GM21825 (cell line): ENCODE measurements around the gene CES4A.
"Not testable (repeated sequence)": the region's sequence is repeated elsewhere in the genome, so short reads cannot be mapped to it uniquely, and the experiment has no call there.

Experiments
- ATAC-seq: cut with Tn5 transposase; IDR thresholded peaks from one replicate; pipeline ENCODE4 v1.9.1; 2021; ENCODE audit warnings: mild to moderate bottlenecking, moderate library complexity; ENCODE audit not compliant: unreplicated experiment

Gene CES4A

GRCh38 chr16:66988197-66988788 lies at the start of gene CES4A:
Gene CES4A (plus strand): TSS chr16:66988589. CDS start chr16:66988773, 184 bp downstream.
- no peak for ATAC-seq

GRCh38 chr16:66939366-66939765 lies 49.0 kb upstream of the CES4A start:
- ATAC-seq = no peak

- ATAC-seq = no peak
These were observed 48.2 kb upstream of the CES4A start for GRCh38 chr16:66940236-66940635.

GRCh38 chr16:66942981-66943380 lies 45.4 kb upstream of the CES4A start:
- no peak for ATAC-seq

GRCh38 chr16:66943426-66944053 lies 44.8 kb upstream of the CES4A start:
- no peak for ATAC-seq

- ATAC-seq = no peak
These were observed 44.3 kb upstream of the CES4A start for GRCh38 chr16:66944054-66944441.

- ATAC-seq = not testable (repeated sequence)
These were observed 43.4 kb upstream of the CES4A start for GRCh38 chr16:66944971-66945370.

- no peak for ATAC-seq
These were observed 42.5 kb upstream of the CES4A start for GRCh38 chr16:66945939-66946338.

GRCh38 chr16:66946541-66946940 lies 41.8 kb upstream of the CES4A start:
- ATAC-seq = no peak

- ATAC-seq = no peak
These were observed 41.5 kb upstream of the CES4A start for GRCh38 chr16:66946974-66947301.

GRCh38 chr16:66947302-66948065 lies 40.9 kb upstream of the CES4A start:
- peak; percentile 61 for ATAC-seq

GRCh38 chr16:66948134-66948836 lies 40.1 kb upstream of the CES4A start:
- ATAC-seq = no peak

- no peak for ATAC-seq
These were observed 39.6 kb upstream of the CES4A start for GRCh38 chr16:66948837-66949225.

- no peak for ATAC-seq
These were observed 38.9 kb upstream of the CES4A start for GRCh38 chr16:66949472-66949871.

GRCh38 chr16:66950437-66950836 lies 38.0 kb upstream of the CES4A start:
- ATAC-seq = no peak

- ATAC-seq = no peak
These were observed 37.2 kb upstream of the CES4A start for GRCh38 chr16:66950971-66951790.

- no peak for ATAC-seq
These were observed 35.8 kb upstream of the CES4A start for GRCh38 chr16:66952430-66953110.

GRCh38 chr16:66953462-66954096 lies 34.8 kb upstream of the CES4A start:
- ATAC-seq = no peak

- ATAC-seq = no peak
These were observed 34.2 kb upstream of the CES4A start for GRCh38 chr16:66954097-66954659.
